Melanocyte of skin (primary cell): Measurements from ENCODE around the gene ZNF366. TPM values are rescaled to one million over a fixed set of nuclear protein-coding genes. Genes with fewer than 3 reads are reported as not detected.

Experiments used
- total RNA-seq, 2 donors: library from RNA; depleted of rRNA; stranded (reverse); fragments of >200 nt; gene quantifications; 2 replicates each; pipeline ENCODE4 v1.2.3, GENCODE V29; 2012

Gene ZNF366, protein sequence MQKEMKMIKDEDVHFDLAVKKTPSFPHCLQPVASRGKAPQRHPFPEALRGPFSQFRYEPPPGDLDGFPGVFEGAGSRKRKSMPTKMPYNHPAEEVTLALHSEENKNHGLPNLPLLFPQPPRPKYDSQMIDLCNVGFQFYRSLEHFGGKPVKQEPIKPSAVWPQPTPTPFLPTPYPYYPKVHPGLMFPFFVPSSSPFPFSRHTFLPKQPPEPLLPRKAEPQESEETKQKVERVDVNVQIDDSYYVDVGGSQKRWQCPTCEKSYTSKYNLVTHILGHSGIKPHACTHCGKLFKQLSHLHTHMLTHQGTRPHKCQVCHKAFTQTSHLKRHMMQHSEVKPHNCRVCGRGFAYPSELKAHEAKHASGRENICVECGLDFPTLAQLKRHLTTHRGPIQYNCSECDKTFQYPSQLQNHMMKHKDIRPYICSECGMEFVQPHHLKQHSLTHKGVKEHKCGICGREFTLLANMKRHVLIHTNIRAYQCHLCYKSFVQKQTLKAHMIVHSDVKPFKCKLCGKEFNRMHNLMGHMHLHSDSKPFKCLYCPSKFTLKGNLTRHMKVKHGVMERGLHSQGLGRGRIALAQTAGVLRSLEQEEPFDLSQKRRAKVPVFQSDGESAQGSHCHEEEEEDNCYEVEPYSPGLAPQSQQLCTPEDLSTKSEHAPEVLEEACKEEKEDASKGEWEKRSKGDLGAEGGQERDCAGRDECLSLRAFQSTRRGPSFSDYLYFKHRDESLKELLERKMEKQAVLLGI
- total RNA-seq = under 1 TPM; 0.33 to 0.69 TPM

DNA sequence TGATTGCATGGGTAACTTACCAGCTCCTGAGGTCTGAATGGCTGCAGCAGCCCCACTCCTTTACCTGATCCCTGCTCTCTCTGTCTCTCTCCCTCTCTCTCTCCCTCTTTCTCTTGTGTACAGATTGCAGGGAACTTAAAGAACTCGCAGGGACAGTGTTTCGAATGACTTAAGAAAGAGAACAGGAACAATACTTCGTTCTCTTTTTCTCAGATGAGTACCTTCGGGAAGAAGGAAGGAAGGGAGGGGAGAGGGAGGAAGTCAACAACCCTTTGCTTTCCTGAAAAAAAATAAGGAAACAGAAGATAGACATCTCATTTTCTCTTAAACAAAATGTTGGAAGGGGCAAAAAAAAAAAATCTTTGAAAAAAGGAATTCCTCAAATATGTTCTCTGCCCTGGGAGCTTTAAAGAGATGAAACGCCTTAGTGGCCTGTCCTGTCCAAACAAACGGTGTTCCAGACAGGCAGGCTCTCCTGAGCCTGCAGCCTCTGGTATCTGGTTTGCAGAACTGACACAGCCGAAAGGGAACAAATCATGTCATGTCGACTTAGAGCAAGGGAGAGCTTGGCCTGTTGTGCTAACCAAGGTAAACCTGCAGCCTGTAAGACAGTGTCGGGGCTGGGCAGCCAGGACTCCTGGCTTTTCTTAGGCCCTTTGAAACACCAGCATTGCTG lies at the start of gene ZNF366:
ZNF366 (minus strand) TSS at position 180 of the 676 bp plus-strand sequence. CDS start 45,914 bp downstream, outside the sequence.

Other genes starting within 250 kb of the ZNF366 start
- gene MRPS27, start 187.2 kb downstream of the ZNF366 start, total RNA-seq = 100 to 1,000 TPM in 1 of 2 donors, 10 to 100 TPM in 1; 60.6 to 109 TPM
- 10 to 100 TPM; 12.4 to 13.0 TPM for gene PTCD2, start 187.0 kb downstream of the ZNF366 start, total RNA-seq